MCF 10A (cell line): ENCODE data around the gene TMBIM6. TPM values are rescaled to one million over a fixed set of nuclear protein-coding genes. Genes with fewer than 3 reads are reported as not detected.

Experiments used
- BruUV-seq: library from RNA; stranded (reverse); fragments of 400-500 nt; replicated peaks from 2 replicates; lab custom pipeline; 2021; lab: Mats Ljungman, UMichigan
- CTCF ChIA-PET: fragments of 300-600 bp; sonication (Branson Sonifier 250); formaldehyde crosslinking; extraction: SDS; loops from one replicate; lab custom pipeline; 2021; ENCODE audit warnings: antibody characterized with exemption, inconsistent platforms; lab: Yijun Ruan, JAX
- POLR2A ChIA-PET: fragments of 300-600, 350-650 bp; sonication (Branson Sonifier 250); formaldehyde crosslinking; extraction: SDS; loops from one replicate; lab custom pipeline; 2020; ENCODE audit warnings: antibody characterized with exemption, inconsistent platforms; lab: Yijun Ruan, JAX
- DNase-seq: peaks from one replicate; pipeline ENCODE4 v3.0.0-alpha.2; 2018; ENCODE audit not compliant: unreplicated experiment
- H3K27ac Mint-ChIP-seq: one replicate; pipeline ENCODE4 v1.8.0; 2022; ENCODE audit warnings: mild to moderate bottlenecking, low read depth, mixed read lengths; ENCODE audit not compliant: unreplicated experiment
- H3K27me3 Mint-ChIP-seq: one replicate; pipeline ENCODE4 v1.8.0; 2022; ENCODE audit warnings: mixed read lengths; ENCODE audit not compliant: insufficient read depth, unreplicated experiment
- H3K36me3 Mint-ChIP-seq: one replicate; pipeline ENCODE4 v1.8.0; 2022; ENCODE audit warnings: mild to moderate bottlenecking, moderate library complexity, mixed read lengths; ENCODE audit not compliant: insufficient read depth, unreplicated experiment
- H3K4me1 Mint-ChIP-seq: one replicate; pipeline ENCODE4 v1.8.0; 2022; ENCODE audit warnings: mixed read lengths; ENCODE audit not compliant: insufficient read depth, unreplicated experiment
- H3K4me3 Mint-ChIP-seq: one replicate; pipeline ENCODE4 v1.8.0; 2022; ENCODE audit warnings: mild to moderate bottlenecking, moderate library complexity, mixed read lengths; ENCODE audit not compliant: unreplicated experiment
- H3K9me3 Mint-ChIP-seq: one replicate; pipeline ENCODE4 v1.8.0; 2022; ENCODE audit warnings: mixed read lengths; ENCODE audit not compliant: unreplicated experiment
- intact Hi-C: fragments of 100-400 bp; cut with micrococcal nuclease; formaldehyde crosslinking; loops from 2 replicates; pipeline ENCODE4 v1.14.1; 2022
- total RNA-seq: library from RNA; stranded (reverse); gene quantifications from 2 replicates; pipeline ENCODE4 v1.2.3, GENCODE V29; 2022
- TF ChIP-seq, protein P1 (sequence below): fragments of 200-600 bp; IDR thresholded peaks from one replicate; pipeline ENCODE4 v1.8.0; 2022; ENCODE audit warnings: antibody characterized with exemption, mild to moderate bottlenecking; ENCODE audit not compliant: unreplicated experiment

Gene TMBIM6
- total RNA-seq, 1 experiment from 2014 or later: 517 TPM

DNA sequence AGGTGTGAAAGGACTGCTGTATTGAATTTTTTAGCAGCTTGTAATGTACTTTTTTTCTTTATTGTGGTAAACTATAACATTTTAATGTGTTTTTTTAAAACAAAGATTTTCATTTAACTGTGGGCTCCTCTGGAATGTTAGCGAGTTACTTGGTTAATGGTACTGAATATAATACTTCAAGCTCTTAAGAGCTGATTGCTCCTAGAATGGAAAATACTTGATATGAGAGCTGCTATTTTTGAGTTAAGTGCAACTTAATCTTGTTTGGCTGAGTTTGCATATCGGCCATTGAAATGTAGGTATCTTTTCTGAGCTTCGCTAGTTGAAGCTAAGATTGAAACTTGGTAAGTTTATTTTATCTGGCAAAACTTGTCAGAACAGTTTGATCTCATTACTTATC, 7.4 kb downstream of the TMBIM6 start:
- peaks cover 52% of the 10 kb centered on the region for H3K36me3 Mint-ChIP-seq
- DNase-seq: no peak
- TF ChIP-seq, protein P1, sequence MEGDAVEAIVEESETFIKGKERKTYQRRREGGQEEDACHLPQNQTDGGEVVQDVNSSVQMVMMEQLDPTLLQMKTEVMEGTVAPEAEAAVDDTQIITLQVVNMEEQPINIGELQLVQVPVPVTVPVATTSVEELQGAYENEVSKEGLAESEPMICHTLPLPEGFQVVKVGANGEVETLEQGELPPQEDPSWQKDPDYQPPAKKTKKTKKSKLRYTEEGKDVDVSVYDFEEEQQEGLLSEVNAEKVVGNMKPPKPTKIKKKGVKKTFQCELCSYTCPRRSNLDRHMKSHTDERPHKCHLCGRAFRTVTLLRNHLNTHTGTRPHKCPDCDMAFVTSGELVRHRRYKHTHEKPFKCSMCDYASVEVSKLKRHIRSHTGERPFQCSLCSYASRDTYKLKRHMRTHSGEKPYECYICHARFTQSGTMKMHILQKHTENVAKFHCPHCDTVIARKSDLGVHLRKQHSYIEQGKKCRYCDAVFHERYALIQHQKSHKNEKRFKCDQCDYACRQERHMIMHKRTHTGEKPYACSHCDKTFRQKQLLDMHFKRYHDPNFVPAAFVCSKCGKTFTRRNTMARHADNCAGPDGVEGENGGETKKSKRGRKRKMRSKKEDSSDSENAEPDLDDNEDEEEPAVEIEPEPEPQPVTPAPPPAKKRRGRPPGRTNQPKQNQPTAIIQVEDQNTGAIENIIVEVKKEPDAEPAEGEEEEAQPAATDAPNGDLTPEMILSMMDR: no peak
- CTCF ChIA-PET: interaction anchor here (0.5 to 3.6 kb wide), 7 partner anchors 10 to 186 kb away, joined by 3 to 15 read pairs (median 4); no protein-coding TSS in a partner anchor
- H3K27ac Mint-ChIP-seq: no peak overlapping the region
- intact Hi-C loops: no loop called here
- H3K27me3 Mint-ChIP-seq: no peaks in the 10 kb centered on the region
- no peaks in the 10 kb centered on the region for H3K9me3 Mint-ChIP-seq
- peaks cover 25% of the 10 kb centered on the region for H3K4me1 Mint-ChIP-seq
- no TSS peak for BruUV-seq
- POLR2A ChIA-PET: interaction anchor here (0.5 to 1.9 kb wide), 3 partner anchors 18 to 515 kb away, joined by 3 to 5 read pairs (median 3); no protein-coding TSS in a partner anchor
- no peak overlapping the region for H3K4me3 Mint-ChIP-seq

GRCh38 chr12:49750027-49750995, 9.0 kb downstream of the TMBIM6 start:
- TF ChIP-seq, protein P1: no peak
- peak overlapping the region; percentile 81 for H3K27ac Mint-ChIP-seq
- no peaks in the 10 kb centered on the region for H3K9me3 Mint-ChIP-seq
- peak; percentile 92 for DNase-seq
- peaks cover 19% of the 10 kb centered on the region for H3K4me1 Mint-ChIP-seq
- intact Hi-C loops: loop anchor here (5.0 kb wide), 1 partner anchor 108 kb away; no protein-coding TSS in a partner anchor
- ChIA-PET POLR2A (interaction anchor here (0.6 to 1.9 kb wide), 9 partner anchors 9 to 484 kb away, joined by 3 to 5 read pairs (median 3); partner anchors contain the start of gene TMBIM6), CTCF (interaction anchor here (0.6 to 3.6 kb wide), 6 partner anchors 11 to 391 kb away, joined by 3 to 15 read pairs (median 3); no protein-coding TSS in a partner anchor)
- TSS peak; percentile 85 for BruUV-seq
- H3K36me3 Mint-ChIP-seq: peaks cover 60% of the 10 kb centered on the region
- H3K4me3 Mint-ChIP-seq: peak overlapping the region; percentile 42
- no peaks in the 10 kb centered on the region for H3K27me3 Mint-ChIP-seq

GRCh38 chr12:49750996-49751393, 9.6 kb downstream of the TMBIM6 start:
- POLR2A ChIA-PET: interaction anchor here (1.3 kb wide), 1 partner anchor 11 kb away, joined by 3 read pairs; no protein-coding TSS in a partner anchor
- TF ChIP-seq, protein P1: no peak
- Mint-ChIP-seq H3K9me3 (no peaks in the 10 kb centered on the region), H3K27me3 (no peaks in the 10 kb centered on the region), H3K4me1 (peaks cover 19% of the 10 kb centered on the region), H3K4me3 (peak overlapping the region; percentile 42), H3K36me3 (peaks cover 67% of the 10 kb centered on the region), H3K27ac (peak overlapping the region; percentile 81)
- no peak for DNase-seq
- intact Hi-C loops: loop anchor here (5.0 kb wide), 1 partner anchor 109 kb away; no protein-coding TSS in a partner anchor
- CTCF ChIA-PET: interaction anchor here (1.2 to 3.6 kb wide), 2 partner anchors 11 to 88 kb away, joined by 3 to 15 read pairs; no protein-coding TSS in a partner anchor
- BruUV-seq: no TSS peak
